ENCODE data around the gene CTNNA3.

CTNNA3 gene

DNA sequence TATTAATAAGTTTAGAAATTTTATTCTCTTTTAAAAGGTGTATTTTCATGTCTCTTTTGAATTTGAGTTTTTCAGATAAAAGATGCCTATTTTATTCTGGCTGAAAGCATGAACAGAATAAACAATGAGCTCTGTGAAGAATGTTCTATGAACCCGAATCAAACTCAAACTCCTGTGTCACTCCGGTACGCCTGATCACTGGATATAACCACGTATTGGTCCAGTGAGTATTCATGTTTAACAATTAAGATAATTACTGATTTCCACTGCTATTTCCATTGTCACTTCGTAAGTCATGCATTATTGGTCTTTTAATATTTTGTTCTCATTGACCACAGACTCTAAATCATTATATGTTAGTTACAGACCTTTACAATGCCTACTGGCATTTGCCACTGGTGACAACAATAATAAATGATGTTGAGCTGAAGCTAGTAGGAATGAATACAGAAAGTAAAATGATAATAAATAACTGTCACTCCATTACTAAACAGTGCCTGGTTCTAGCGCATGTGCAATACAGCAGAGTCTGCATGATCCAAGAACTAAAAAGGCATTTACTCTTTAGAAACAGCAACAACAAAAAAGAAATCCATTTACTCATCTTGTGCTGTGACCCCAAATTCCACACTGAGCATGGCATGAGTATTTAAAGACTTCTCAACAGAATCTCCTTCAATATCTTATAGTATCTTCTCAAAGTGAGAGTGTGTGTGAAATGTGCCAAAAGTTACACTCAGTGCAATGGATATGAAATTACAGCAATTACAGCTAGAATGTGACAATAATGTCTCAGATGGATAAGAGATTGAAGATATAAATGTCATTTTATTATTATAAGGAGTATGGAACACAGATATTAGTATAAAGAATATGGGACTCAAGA, 1597.2 kb downstream of the CTNNA3 start:
- H3K27me3 ChIP-seq (ENCODE audit: control insufficient read depth, insufficient read depth, low read length): no peaks in the 10 kb centered on the region
- H3K36me3 ChIP-seq (ENCODE audit: control insufficient read depth, insufficient read depth, low read length): no peaks in the 10 kb centered on the region
- H3K9ac ChIP-seq (ENCODE audit: low read length): no peak overlapping the region
- H3K4me1 ChIP-seq (ENCODE audit: control insufficient read depth, insufficient read depth, low read length): no peaks in the 10 kb centered on the region
- no peaks in the 10 kb centered on the region for H3K9me3 ChIP-seq (ENCODE audit: control insufficient read depth, low read length)
- no peak overlapping the region for H3K4me3 ChIP-seq (ENCODE audit: low read length)

DNA sequence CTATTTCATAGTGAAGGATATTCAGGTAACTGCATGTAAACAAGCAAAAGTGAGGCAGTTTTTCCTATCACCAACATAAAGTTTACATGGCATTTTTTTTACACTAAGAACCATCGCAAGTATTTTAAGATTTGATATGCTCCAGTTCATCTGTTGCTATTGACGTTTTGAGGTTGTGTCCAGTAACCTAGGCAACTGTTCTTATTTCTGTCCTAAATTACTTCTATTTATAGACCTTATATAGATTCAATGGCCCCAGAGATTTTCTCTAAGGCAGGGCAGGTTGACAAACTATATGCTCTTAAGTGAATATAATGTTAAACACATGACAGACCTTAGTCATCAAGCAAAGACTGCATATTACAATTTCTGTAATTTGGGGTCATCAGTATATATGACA, 1600.4 kb downstream of the CTNNA3 start:
- no peaks in the 10 kb centered on the region for H3K27me3 ChIP-seq (ENCODE audit: control insufficient read depth, insufficient read depth, low read length)
- H3K4me3 ChIP-seq (ENCODE audit: low read length): no peak overlapping the region
- no peaks in the 10 kb centered on the region for H3K9me3 ChIP-seq (ENCODE audit: control insufficient read depth, low read length)
- no peaks in the 10 kb centered on the region for H3K4me1 ChIP-seq (ENCODE audit: control insufficient read depth, insufficient read depth, low read length)
- no peak overlapping the region for H3K9ac ChIP-seq (ENCODE audit: low read length)
- H3K36me3 ChIP-seq (ENCODE audit: control insufficient read depth, insufficient read depth, low read length): no peaks in the 10 kb centered on the region

DNA sequence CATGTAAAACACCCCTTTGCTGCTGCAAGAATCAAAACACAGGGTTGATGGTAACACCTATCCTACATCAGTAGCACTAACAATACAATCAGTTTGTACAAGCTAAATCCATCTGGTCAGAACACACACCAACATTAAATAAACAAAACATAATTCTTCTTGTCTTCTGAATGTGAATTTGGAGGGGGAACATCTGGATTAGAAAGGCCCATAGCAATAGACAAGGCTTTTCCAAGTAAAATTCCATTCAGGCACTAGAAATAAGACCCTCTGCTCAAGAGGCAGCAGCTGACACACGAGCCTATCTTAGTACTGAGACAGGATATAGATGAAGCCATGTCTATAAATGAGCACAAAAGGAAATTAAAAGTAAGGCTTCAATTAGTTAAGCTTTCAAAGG, 1610.1 kb downstream of the CTNNA3 start:
- H3K9me3 ChIP-seq (ENCODE audit: control insufficient read depth, low read length): no peaks in the 10 kb centered on the region
- H3K36me3 ChIP-seq (ENCODE audit: control insufficient read depth, insufficient read depth, low read length): no peaks in the 10 kb centered on the region
- H3K4me1 ChIP-seq (ENCODE audit: control insufficient read depth, insufficient read depth, low read length): no peaks in the 10 kb centered on the region
- H3K9ac ChIP-seq (ENCODE audit: low read length): no peak overlapping the region
- H3K27me3 ChIP-seq (ENCODE audit: control insufficient read depth, insufficient read depth, low read length): no peaks in the 10 kb centered on the region
- H3K4me3 ChIP-seq (ENCODE audit: low read length): no peak overlapping the region

DNA sequence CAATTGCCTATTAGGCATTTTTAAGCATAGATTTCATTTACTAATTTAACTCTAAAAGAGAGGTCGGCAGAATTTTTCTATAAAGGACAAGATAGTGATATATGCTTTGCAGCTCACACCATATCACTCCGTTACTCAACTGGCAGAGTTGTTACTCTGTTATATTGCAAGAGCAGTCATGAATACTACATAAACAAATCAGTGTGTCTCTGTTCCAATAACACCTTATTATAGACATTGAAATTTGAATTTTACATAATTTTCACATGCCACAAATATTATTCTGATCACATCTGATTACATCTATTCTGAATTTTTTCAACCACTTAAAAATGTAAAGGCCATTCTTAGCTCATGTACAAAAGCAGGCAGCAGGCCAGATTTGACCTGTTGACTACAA, 1624.1 kb downstream of the CTNNA3 start:
- no peak overlapping the region for H3K4me3 ChIP-seq (ENCODE audit: low read length)
- H3K9ac ChIP-seq (ENCODE audit: low read length): no peak overlapping the region
- no peaks in the 10 kb centered on the region for H3K4me1 ChIP-seq (ENCODE audit: control insufficient read depth, insufficient read depth, low read length)
- H3K9me3 ChIP-seq (ENCODE audit: control insufficient read depth, low read length): no peaks in the 10 kb centered on the region
- no peaks in the 10 kb centered on the region for H3K36me3 ChIP-seq (ENCODE audit: control insufficient read depth, insufficient read depth, low read length)
- no peaks in the 10 kb centered on the region for H3K27me3 ChIP-seq (ENCODE audit: control insufficient read depth, insufficient read depth, low read length)

DNA sequence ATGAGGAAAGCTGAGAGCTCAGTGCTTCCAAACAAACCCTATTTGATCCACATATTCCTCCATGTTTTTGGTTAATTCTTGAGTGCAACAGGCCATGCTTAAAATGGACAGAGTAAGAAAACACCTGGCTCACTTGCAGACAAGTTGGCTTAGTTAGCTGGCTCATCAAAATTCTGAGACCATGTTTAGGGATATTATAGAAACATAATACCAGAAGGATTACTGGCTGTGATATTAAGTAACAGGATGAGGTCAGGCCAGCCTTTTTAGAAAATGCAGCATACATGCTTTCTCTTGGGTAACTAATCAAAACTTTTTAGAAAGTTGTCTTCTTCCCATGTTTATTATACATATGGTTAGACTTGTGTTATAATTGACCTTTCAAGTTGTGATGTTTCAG, 1637.4 kb downstream of the CTNNA3 start:
- Histone ChIP-seq H3K9me3 (ENCODE audit: control insufficient read depth, low read length) (no peaks in the 10 kb centered on the region), H3K4me1 (ENCODE audit: control insufficient read depth, insufficient read depth, low read length) (no peaks in the 10 kb centered on the region), H3K9ac (ENCODE audit: low read length) (no peak overlapping the region), H3K27me3 (ENCODE audit: control insufficient read depth, insufficient read depth, low read length) (no peaks in the 10 kb centered on the region), H3K36me3 (ENCODE audit: control insufficient read depth, insufficient read depth, low read length) (no peaks in the 10 kb centered on the region), H3K4me3 (ENCODE audit: low read length) (no peak overlapping the region)

DNA sequence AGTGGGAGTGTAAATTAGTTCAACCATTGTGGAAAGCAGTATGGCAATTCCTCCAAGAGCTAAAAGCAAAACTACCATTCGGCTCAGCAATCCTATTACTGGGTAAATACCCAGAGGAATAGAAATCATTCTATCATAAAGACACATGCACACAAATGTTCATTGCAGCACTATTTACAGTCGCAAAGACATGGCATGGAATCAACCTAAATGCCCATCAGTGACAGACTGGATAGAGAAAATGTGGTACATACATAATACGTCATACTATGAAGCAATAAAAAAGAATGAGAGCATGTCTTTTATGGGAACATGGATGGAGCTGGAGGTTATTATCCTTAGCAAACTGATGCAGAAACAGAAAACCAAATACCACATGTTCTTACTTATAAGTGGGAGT, 1646.7 kb downstream of the CTNNA3 start:
- Histone ChIP-seq H3K36me3 (ENCODE audit: control insufficient read depth, insufficient read depth, low read length) (no peaks in the 10 kb centered on the region), H3K4me1 (ENCODE audit: control insufficient read depth, insufficient read depth, low read length) (no peaks in the 10 kb centered on the region), H3K9me3 (ENCODE audit: control insufficient read depth, low read length) (no peaks in the 10 kb centered on the region), H3K9ac (ENCODE audit: low read length) (no peak overlapping the region), H3K27me3 (ENCODE audit: control insufficient read depth, insufficient read depth, low read length) (no peaks in the 10 kb centered on the region), H3K4me3 (ENCODE audit: low read length) (no peak overlapping the region)

DNA sequence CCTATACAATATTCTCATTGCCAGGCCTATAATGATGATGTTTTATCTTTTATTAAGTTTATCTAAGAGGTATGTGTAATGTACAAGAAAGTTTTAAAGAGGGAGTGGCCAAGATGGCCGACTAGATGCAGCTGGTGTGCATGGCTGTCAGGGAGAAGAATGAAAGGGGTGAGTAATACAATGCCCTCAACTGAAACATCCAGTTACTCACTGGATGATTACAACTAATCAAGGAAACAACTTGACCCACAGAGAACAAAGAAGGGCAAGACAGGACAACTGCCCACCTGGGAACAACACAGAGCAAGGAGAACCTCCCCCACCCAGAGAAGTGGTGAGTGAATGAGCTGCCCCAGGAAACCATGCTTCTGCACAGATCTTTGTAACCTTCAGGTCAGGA, 1650.1 kb downstream of the CTNNA3 start:
- H3K4me1 ChIP-seq (ENCODE audit: control insufficient read depth, insufficient read depth, low read length): no peaks in the 10 kb centered on the region
- H3K4me3 ChIP-seq (ENCODE audit: low read length): no peak overlapping the region
- no peak overlapping the region for H3K9ac ChIP-seq (ENCODE audit: low read length)
- no peaks in the 10 kb centered on the region for H3K36me3 ChIP-seq (ENCODE audit: control insufficient read depth, insufficient read depth, low read length)
- H3K9me3 ChIP-seq (ENCODE audit: control insufficient read depth, low read length): no peaks in the 10 kb centered on the region
- no peaks in the 10 kb centered on the region for H3K27me3 ChIP-seq (ENCODE audit: control insufficient read depth, insufficient read depth, low read length)

DNA sequence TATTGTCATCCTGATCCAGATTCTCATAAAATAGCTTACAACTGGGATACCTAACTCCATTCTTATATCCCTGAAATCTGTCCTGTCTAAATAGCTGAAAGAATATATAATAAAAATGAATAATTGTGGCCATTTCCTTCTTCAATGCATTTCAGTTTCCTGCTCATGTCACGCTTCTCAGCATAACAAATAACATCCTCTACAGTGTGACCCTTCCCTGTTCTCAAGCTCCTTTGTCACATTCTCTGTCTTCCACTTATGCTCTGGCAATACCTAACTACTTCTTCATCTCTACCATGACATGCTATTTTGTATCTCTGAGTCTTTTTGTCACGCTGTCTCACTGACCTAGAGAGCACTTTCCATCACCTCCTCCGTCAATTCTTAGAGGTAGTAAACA, 1654.2 kb downstream of the CTNNA3 start:
- Histone ChIP-seq H3K9ac (ENCODE audit: low read length) (no peak overlapping the region), H3K4me3 (ENCODE audit: low read length) (no peak overlapping the region), H3K27me3 (ENCODE audit: control insufficient read depth, insufficient read depth, low read length) (no peaks in the 10 kb centered on the region), H3K4me1 (ENCODE audit: control insufficient read depth, insufficient read depth, low read length) (no peaks in the 10 kb centered on the region), H3K9me3 (ENCODE audit: control insufficient read depth, low read length) (no peaks in the 10 kb centered on the region), H3K36me3 (ENCODE audit: control insufficient read depth, insufficient read depth, low read length) (no peaks in the 10 kb centered on the region)

DNA sequence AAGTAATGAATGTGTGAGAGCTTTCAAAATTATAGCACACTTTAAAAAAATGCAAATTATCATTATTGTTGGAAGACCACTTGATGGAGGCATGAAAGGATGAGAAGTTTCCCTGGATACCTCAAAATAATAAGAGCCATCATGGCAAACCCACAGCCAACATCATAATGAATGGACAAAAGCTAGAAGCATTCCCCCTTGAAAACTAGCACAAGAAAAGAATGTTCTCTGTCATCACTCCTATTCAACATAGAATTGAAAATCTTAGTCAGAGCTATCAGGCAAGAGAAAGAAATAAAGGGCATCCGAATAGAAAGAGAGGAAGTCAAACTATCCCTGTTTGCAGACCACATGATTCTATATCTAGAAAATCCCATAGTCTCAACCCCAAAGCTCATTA, 1657.4 kb downstream of the CTNNA3 start:
- no peaks in the 10 kb centered on the region for H3K27me3 ChIP-seq (ENCODE audit: control insufficient read depth, insufficient read depth, low read length)
- no peak overlapping the region for H3K9ac ChIP-seq (ENCODE audit: low read length)
- H3K9me3 ChIP-seq (ENCODE audit: control insufficient read depth, low read length): no peaks in the 10 kb centered on the region
- no peaks in the 10 kb centered on the region for H3K4me1 ChIP-seq (ENCODE audit: control insufficient read depth, insufficient read depth, low read length)
- no peaks in the 10 kb centered on the region for H3K36me3 ChIP-seq (ENCODE audit: control insufficient read depth, insufficient read depth, low read length)
- H3K4me3 ChIP-seq (ENCODE audit: low read length): no peak overlapping the region

DNA sequence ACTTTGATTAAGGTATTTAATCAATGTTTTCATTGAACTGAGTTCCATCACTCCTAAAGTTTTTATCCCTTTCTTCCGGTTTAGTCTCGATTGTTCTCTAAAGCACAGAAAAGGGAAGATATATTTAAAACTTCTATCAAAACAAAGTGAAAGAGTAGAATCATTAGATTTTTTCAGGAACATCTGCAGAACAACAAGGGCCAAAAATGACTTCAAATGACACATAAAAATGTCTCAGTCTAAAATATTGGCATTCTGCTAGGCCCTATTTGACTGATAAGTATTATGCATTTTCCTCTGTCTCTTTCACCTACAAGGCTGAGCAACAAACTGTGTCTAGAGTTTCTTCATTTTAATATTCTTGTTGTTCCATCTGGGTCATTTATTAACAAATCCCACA, 1669.7 kb downstream of the CTNNA3 start:
- Histone ChIP-seq H3K4me3 (ENCODE audit: low read length) (no peak overlapping the region), H3K36me3 (ENCODE audit: control insufficient read depth, insufficient read depth, low read length) (no peaks in the 10 kb centered on the region), H3K4me1 (ENCODE audit: control insufficient read depth, insufficient read depth, low read length) (no peaks in the 10 kb centered on the region), H3K9ac (ENCODE audit: low read length) (no peak overlapping the region), H3K9me3 (ENCODE audit: control insufficient read depth, low read length) (no peaks in the 10 kb centered on the region), H3K27me3 (ENCODE audit: control insufficient read depth, insufficient read depth, low read length) (no peaks in the 10 kb centered on the region)

DNA sequence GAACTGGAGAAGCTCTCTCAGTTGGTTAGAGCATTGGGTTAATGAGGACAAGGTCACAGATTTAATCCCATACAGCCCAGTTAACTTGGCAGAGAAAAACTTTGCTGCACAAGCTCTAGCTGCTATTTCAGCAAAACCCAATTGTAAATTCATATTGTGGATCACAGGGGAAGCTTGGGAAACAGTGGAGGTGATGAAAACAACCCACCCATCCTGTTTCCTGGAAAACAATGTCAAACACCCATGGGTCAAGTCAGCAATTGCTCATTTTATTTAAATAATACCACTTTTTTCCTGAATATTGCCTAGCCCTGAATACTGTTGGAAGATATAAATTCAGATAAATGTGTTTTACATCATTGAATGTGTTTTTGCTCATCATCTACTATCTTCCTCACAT, 1670.8 kb downstream of the CTNNA3 start:
- Histone ChIP-seq H3K9me3 (ENCODE audit: control insufficient read depth, low read length) (no peaks in the 10 kb centered on the region), H3K27me3 (ENCODE audit: control insufficient read depth, insufficient read depth, low read length) (no peaks in the 10 kb centered on the region), H3K9ac (ENCODE audit: low read length) (no peak overlapping the region), H3K4me3 (ENCODE audit: low read length) (no peak overlapping the region), H3K4me1 (ENCODE audit: control insufficient read depth, insufficient read depth, low read length) (no peaks in the 10 kb centered on the region), H3K36me3 (ENCODE audit: control insufficient read depth, insufficient read depth, low read length) (no peaks in the 10 kb centered on the region)

DNA sequence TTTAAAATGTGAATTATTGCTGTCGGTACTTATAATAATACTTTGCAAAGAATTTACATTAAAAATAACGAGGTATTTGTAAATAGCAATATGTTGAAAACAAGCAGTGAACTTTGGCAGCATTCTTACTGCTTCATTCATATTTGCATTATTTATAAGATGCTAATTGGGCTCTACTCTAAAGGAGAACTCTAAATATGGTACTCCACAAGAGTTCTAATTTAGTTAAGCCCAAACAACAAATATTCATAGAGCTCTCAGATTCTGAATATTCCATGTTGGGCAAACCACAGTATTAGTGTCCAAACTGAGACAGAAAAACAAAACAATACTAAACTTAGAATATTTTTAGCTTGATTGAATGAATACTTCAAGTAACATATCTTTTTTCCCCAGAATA, 1674.6 kb downstream of the CTNNA3 start:
- H3K27me3 ChIP-seq (ENCODE audit: control insufficient read depth, insufficient read depth, low read length): no peaks in the 10 kb centered on the region
- no peak overlapping the region for H3K4me3 ChIP-seq (ENCODE audit: low read length)
- H3K36me3 ChIP-seq (ENCODE audit: control insufficient read depth, insufficient read depth, low read length): no peaks in the 10 kb centered on the region
- H3K9me3 ChIP-seq (ENCODE audit: control insufficient read depth, low read length): no peaks in the 10 kb centered on the region
- H3K9ac ChIP-seq (ENCODE audit: low read length): no peak overlapping the region
- no peaks in the 10 kb centered on the region for H3K4me1 ChIP-seq (ENCODE audit: control insufficient read depth, insufficient read depth, low read length)

DNA sequence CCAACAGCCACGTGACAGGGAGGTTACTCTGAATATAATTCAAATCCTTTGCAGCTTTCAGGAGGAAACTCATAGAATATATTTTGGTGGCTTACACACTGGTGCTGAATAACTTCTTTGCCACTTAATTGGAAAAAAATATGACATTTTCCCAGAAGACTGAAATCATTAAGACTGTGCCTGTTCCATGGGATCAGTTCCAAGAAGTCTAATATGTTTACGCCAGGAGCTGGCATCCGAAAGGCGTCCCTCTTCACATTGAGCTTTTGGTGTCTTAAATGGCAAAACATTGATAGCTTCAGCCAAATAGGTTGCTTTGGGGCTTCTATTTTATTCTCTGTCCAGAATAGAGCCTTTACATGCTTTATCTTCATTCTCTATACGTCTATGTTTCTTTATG, 1687.8 kb downstream of the CTNNA3 start:
- H3K36me3 ChIP-seq (ENCODE audit: control insufficient read depth, insufficient read depth, low read length): no peaks in the 10 kb centered on the region
- H3K4me1 ChIP-seq (ENCODE audit: control insufficient read depth, insufficient read depth, low read length): no peaks in the 10 kb centered on the region
- H3K27me3 ChIP-seq (ENCODE audit: control insufficient read depth, insufficient read depth, low read length): no peaks in the 10 kb centered on the region
- no peak overlapping the region for H3K4me3 ChIP-seq (ENCODE audit: low read length)
- no peak overlapping the region for H3K9ac ChIP-seq (ENCODE audit: low read length)
- no peaks in the 10 kb centered on the region for H3K9me3 ChIP-seq (ENCODE audit: control insufficient read depth, low read length)
